Muscle layer of colon (tissue), 2 donors: ENCODE measurements around the gene RTL10.

Experiments
- H3K27ac ChIP-seq: one replicate; pipeline ENCODE4 v1.7.0; 2013; ENCODE audit warnings: low read depth, mild to moderate bottlenecking, low read length, moderate library complexity
- H3K27me3 ChIP-seq, 2 donors: one replicate each; pipeline ENCODE4 v1.7.0; 2013; ENCODE audit warnings: low read length in 2 of 2, mild to moderate bottlenecking in 2 of 2; ENCODE audit not compliant: insufficient read depth in 2 of 2, control insufficient read depth in 1 of 2
- H3K36me3 ChIP-seq: one replicate; pipeline ENCODE4 v1.7.0; 2013; ENCODE audit warnings: mild to moderate bottlenecking, low read length; ENCODE audit not compliant: insufficient read depth
- H3K4me1 ChIP-seq: one replicate; pipeline ENCODE4 v1.7.0; 2013; ENCODE audit warnings: mild to moderate bottlenecking, low read length; ENCODE audit not compliant: insufficient read depth
- H3K4me3 ChIP-seq, 2 donors: one replicate each; pipeline ENCODE4 v1.7.0; 2013; ENCODE audit warnings: low read length in 2 of 2, low read depth in 1 of 2, mild to moderate bottlenecking in 1 of 2, moderate library complexity in 1 of 2
- H3K9ac ChIP-seq: one replicate; pipeline ENCODE4 v1.7.0; 2013; ENCODE audit warnings: low read length
- H3K9me3 ChIP-seq: one replicate; pipeline ENCODE4 v1.7.0; 2013; ENCODE audit warnings: mild to moderate bottlenecking, low read length
- donor health status: abdominal sarcoma.
- donor health status: Adenocarcinoma of cecum.

The RTL10 gene

GRCh38 chr22:19864538-19865106 is 9.9 kb upstream of the RTL10 start:
- Histone ChIP-seq H3K27ac (no peak overlapping the region), H3K9me3 (no peaks in the 10 kb centered on the region), H3K4me3 (no peak overlapping the region), H3K4me1 (no peaks in the 10 kb centered on the region), H3K9ac (no peak overlapping the region), H3K27me3 (no peaks in the 10 kb centered on the region), H3K36me3 (no peaks in the 10 kb centered on the region)

GRCh38 chr22:19863571-19863970 is 8.9 kb upstream of the RTL10 start:
- Histone ChIP-seq H3K36me3 (no peaks in the 10 kb centered on the region), H3K9ac (no peak overlapping the region), H3K27ac (no peak overlapping the region), H3K9me3 (no peaks in the 10 kb centered on the region), H3K4me3 (no peak overlapping the region), H3K27me3 (no peaks in the 10 kb centered on the region), H3K4me1 (no peaks in the 10 kb centered on the region)

- no peaks in the 10 kb centered on the region for H3K9me3 ChIP-seq
- no peak overlapping the region for H3K4me3 ChIP-seq
- H3K27ac ChIP-seq: no peak overlapping the region
- no peaks in the 10 kb centered on the region for H3K27me3 ChIP-seq
- no peaks in the 10 kb centered on the region for H3K36me3 ChIP-seq
- no peak overlapping the region for H3K9ac ChIP-seq
- H3K4me1 ChIP-seq: no peaks in the 10 kb centered on the region
These were observed 8.1 kb upstream of the RTL10 start for GRCh38 chr22:19862619-19863246.

GRCh38 chr22:19859861-19860510 is 5.3 kb upstream of the RTL10 start:
- Histone ChIP-seq H3K27me3 (no peaks in the 10 kb centered on the region), H3K9me3 (no peaks in the 10 kb centered on the region)

GRCh38 chr22:19857382-19857781 is 2.7 kb upstream of the RTL10 start:
- H3K4me3 ChIP-seq: no peak overlapping the region
- no peaks in the 10 kb centered on the region for H3K36me3 ChIP-seq
- H3K9ac ChIP-seq: no peak overlapping the region
- no peaks in the 10 kb centered on the region for H3K27me3 ChIP-seq
- H3K9me3 ChIP-seq: no peaks in the 10 kb centered on the region
- H3K27ac ChIP-seq: no peak overlapping the region
- peaks cover 25% of the 10 kb centered on the region for H3K4me1 ChIP-seq

More at GRCh38 chr22:19859861-19860510, 5.3 kb upstream of the RTL10 start:
- Histone ChIP-seq H3K4me1 (peaks cover 10% of the 10 kb centered on the region), H3K9ac (no peak overlapping the region), H3K4me3 (no peak overlapping the region), H3K36me3 (no peaks in the 10 kb centered on the region), H3K27ac (no peak overlapping the region)

- peak overlapping the region; percentile 83 to 90 for H3K4me3 ChIP-seq
These were observed 1.1 kb upstream of the RTL10 start for GRCh38 chr22:19855504-19856409.

GRCh38 chr22:19853879-19854777 is 546 bp downstream of the RTL10 start:
- H3K9ac ChIP-seq: peak overlapping the region; percentile 93
- peaks cover 31% of the 10 kb centered on the region for H3K36me3 ChIP-seq
- peaks cover 25% of the 10 kb centered on the region for H3K4me1 ChIP-seq
- H3K9me3 ChIP-seq: no peaks in the 10 kb centered on the region
- peak overlapping the region; percentile 83 to 90 for H3K4me3 ChIP-seq
- no peaks in the 10 kb centered on the region for H3K27me3 ChIP-seq
- peak overlapping the region; percentile 77 for H3K27ac ChIP-seq

More at GRCh38 chr22:19855504-19856409, 1.1 kb upstream of the RTL10 start:
- H3K4me1 ChIP-seq: peaks cover 25% of the 10 kb centered on the region
- H3K36me3 ChIP-seq: peaks cover 16% of the 10 kb centered on the region
- H3K9me3 ChIP-seq: no peaks in the 10 kb centered on the region
- no peaks in the 10 kb centered on the region for H3K27me3 ChIP-seq
- peak overlapping the region; percentile 58 for H3K9ac ChIP-seq
- peak overlapping the region; percentile 98 for H3K27ac ChIP-seq

- Histone ChIP-seq H3K4me3 (peak overlapping the region; percentile 83 to 90), H3K9me3 (no peaks in the 10 kb centered on the region), H3K27me3 (no peaks in the 10 kb centered on the region), H3K4me1 (peaks cover 25% of the 10 kb centered on the region), H3K36me3 (peaks cover 31% of the 10 kb centered on the region), H3K9ac (peak overlapping the region; percentile 93), H3K27ac (peak overlapping the region; percentile 77)
These were observed 1.4 kb downstream of the RTL10 start for GRCh38 chr22:19853058-19853878.

GRCh38 chr22:19852177-19852781 is 2.4 kb downstream of the RTL10 start:
- Histone ChIP-seq H3K27ac (no peak overlapping the region), H3K27me3 (no peaks in the 10 kb centered on the region), H3K4me1 (peaks cover 25% of the 10 kb centered on the region), H3K9ac (no peak overlapping the region), H3K9me3 (no peaks in the 10 kb centered on the region), H3K4me3 (peak overlapping the region in 1 of 2 donors; percentile 90), H3K36me3 (peaks cover 31% of the 10 kb centered on the region)
